Measurements from ENCODE around the gene VPS45. TPM values are rescaled to one million over a fixed set of nuclear protein-coding genes. Genes with fewer than 3 reads are reported as not detected.

The VPS45 gene
- total RNA-seq, 1 experiment from 2014 or later = 30.3 TPM

DNA sequence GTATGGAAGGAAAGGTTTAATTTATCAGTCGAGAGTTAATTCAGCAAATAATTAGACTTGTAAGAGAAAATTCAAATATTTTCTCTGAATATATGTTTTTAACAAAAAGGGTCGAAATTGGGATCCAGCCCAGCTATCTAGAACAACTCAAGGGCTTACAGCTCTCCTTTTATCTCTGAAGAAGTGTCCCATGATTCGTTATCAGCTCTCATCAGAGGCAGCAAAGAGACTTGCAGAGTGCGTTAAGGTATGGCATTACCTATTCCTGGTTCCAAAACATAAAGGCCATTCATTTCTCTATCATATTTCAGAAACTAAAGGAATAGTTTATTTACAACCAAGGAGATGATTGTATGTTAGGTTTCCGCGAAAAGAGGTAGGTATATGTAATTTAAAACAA lies 9.4 kb downstream of the VPS45 start:
- no peaks in the 10 kb centered on the region for H4K20me1 ChIP-seq (ENCODE audit: insufficient read depth)
- no peak overlapping the region for H3K4me3 ChIP-seq
- no peaks in the 10 kb centered on the region for H3K9me3 ChIP-seq (ENCODE audit: insufficient read depth, low read depth)
- no TSS peak for BruUV-seq (replicated peaks)
- no peaks in the 10 kb centered on the region for H3K79me2 ChIP-seq (ENCODE audit: low read depth)
- 0 out of 2 replicates have a peak, but pooled peaks cover 3% of the 10 kb centered on the region for H3F3A ChIP-seq (ENCODE audit: insufficient read depth, low read depth)
- H2AFZ ChIP-seq = no peak overlapping the region
- TF ChIP-seq EZH2 (IDR thresholded peaks at IDR 0.05; ENCODE audit: low read depth) = no peak
- TF ChIP-seq, protein P1, sequence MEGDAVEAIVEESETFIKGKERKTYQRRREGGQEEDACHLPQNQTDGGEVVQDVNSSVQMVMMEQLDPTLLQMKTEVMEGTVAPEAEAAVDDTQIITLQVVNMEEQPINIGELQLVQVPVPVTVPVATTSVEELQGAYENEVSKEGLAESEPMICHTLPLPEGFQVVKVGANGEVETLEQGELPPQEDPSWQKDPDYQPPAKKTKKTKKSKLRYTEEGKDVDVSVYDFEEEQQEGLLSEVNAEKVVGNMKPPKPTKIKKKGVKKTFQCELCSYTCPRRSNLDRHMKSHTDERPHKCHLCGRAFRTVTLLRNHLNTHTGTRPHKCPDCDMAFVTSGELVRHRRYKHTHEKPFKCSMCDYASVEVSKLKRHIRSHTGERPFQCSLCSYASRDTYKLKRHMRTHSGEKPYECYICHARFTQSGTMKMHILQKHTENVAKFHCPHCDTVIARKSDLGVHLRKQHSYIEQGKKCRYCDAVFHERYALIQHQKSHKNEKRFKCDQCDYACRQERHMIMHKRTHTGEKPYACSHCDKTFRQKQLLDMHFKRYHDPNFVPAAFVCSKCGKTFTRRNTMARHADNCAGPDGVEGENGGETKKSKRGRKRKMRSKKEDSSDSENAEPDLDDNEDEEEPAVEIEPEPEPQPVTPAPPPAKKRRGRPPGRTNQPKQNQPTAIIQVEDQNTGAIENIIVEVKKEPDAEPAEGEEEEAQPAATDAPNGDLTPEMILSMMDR (conservative IDR thresholded peaks at IDR 0.05) = no peak
- no peaks in the 10 kb centered on the region for H3K4me1 ChIP-seq (replicated peaks; ENCODE audit: insufficient read depth)
- no peaks in the 10 kb centered on the region for H3K9me2 ChIP-seq (ENCODE audit: insufficient read depth)
- peaks cover 28% of the 10 kb centered on the region; the same call in 1 of the 2 replicates for H3K36me3 ChIP-seq (ENCODE audit: low read depth)
- no peaks in the 10 kb centered on the region for H3K27me3 ChIP-seq (ENCODE audit: insufficient read depth, low read depth)
- DNase-seq = no peak
- intact Hi-C loops (cut with micrococcal nuclease; ENCODE audit: unreplicated experiment) = no loop called here
- no peak overlapping the region for H3K27ac ChIP-seq
- ChIA-PET POLR2A (ENCODE audit: unreplicated experiment) (no interaction called here), CTCF (no interaction called here)
- H3K4me2 ChIP-seq = no peak overlapping the region

DNA sequence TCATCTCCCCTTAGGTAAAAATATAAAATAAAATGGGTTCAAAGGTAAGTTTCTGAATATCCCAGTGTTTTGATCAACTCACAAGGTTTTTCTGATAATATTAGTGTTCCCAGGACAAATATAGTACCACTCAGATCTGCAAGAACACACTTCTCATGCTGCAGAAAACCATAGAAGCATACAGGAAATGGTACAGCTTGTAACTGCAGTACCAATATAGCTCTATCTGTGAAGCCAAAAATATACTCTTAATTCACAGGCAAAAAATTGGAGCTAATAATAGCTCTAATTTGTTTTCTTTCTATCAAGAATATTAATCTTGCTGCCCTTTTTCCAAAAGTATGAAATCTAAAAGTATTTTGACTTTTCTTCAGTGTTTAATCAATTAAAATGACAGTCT lies 13.2 kb downstream of the VPS45 start:
- intact Hi-C loops (cut with micrococcal nuclease; ENCODE audit: unreplicated experiment) = no loop called here
- H3K27me3 ChIP-seq (ENCODE audit: insufficient read depth, low read depth) = no peaks in the 10 kb centered on the region
- H3K27ac ChIP-seq = no peak overlapping the region
- ChIA-PET CTCF (no interaction called here), POLR2A (ENCODE audit: unreplicated experiment) (no interaction called here)
- H3K79me2 ChIP-seq (ENCODE audit: low read depth) = no peaks in the 10 kb centered on the region
- 0 out of 2 replicates have a peak, but pooled peaks cover 4% of the 10 kb centered on the region for H3F3A ChIP-seq (ENCODE audit: insufficient read depth, low read depth)
- no peaks in the 10 kb centered on the region for H3K9me2 ChIP-seq (ENCODE audit: insufficient read depth)
- peaks cover 31% of the 10 kb centered on the region for H3K36me3 ChIP-seq (ENCODE audit: low read depth)
- no peaks in the 10 kb centered on the region for H3K4me1 ChIP-seq (replicated peaks; ENCODE audit: insufficient read depth)
- TF ChIP-seq, protein P1 (conservative IDR thresholded peaks at IDR 0.05) = no peak
- TF ChIP-seq EZH2 (IDR thresholded peaks at IDR 0.05; ENCODE audit: low read depth) = no peak
- no peak overlapping the region for H3K4me3 ChIP-seq
- no peak overlapping the region for H2AFZ ChIP-seq
- no peaks in the 10 kb centered on the region for H4K20me1 ChIP-seq (ENCODE audit: insufficient read depth)
- BruUV-seq (replicated peaks) = no TSS peak
- no peaks in the 10 kb centered on the region for H3K9me3 ChIP-seq (ENCODE audit: insufficient read depth, low read depth)
- DNase-seq = no peak
- no peak overlapping the region for H3K4me2 ChIP-seq

- Histone ChIP-seq H3K9me3 (ENCODE audit: insufficient read depth, low read depth) (no peaks in the 10 kb centered on the region), H3K4me1 (replicated peaks; ENCODE audit: insufficient read depth) (no peaks in the 10 kb centered on the region), H3K79me2 (ENCODE audit: low read depth) (no peaks in the 10 kb centered on the region), H3K36me3 (ENCODE audit: low read depth) (peaks cover 34% of the 10 kb centered on the region), H3K27me3 (ENCODE audit: insufficient read depth, low read depth) (no peaks in the 10 kb centered on the region), H3K4me2 (no peak overlapping the region), H3K27ac (no peak overlapping the region), H2AFZ (no peak overlapping the region), H3K4me3 (no peak overlapping the region), H3F3A (ENCODE audit: insufficient read depth, low read depth) (0 out of 2 replicates have a peak, but pooled peaks cover 4% of the 10 kb centered on the region), H4K20me1 (ENCODE audit: insufficient read depth) (no peaks in the 10 kb centered on the region), H3K9me2 (ENCODE audit: insufficient read depth) (no peaks in the 10 kb centered on the region)
- POLR2A ChIA-PET (ENCODE audit: unreplicated experiment) = no interaction called here
- BruUV-seq (replicated peaks) = no TSS peak
- no peak for DNase-seq
- intact Hi-C loops (cut with micrococcal nuclease; ENCODE audit: unreplicated experiment) = no loop called here
- CTCF ChIA-PET = no interaction called here
- TF ChIP-seq, protein P1 (conservative IDR thresholded peaks at IDR 0.05) = no peak
- no peak for TF ChIP-seq EZH2 (IDR thresholded peaks at IDR 0.05; ENCODE audit: low read depth)
Measured at GRCh38 chr1:150082494-150082893, 14.9 kb downstream of the VPS45 start.

Measured in PC-9 (cell line).